Measurements from ENCODE around the gene ERCC2.

Gene ERCC2

GRCh38 chr19:45413497-45413896 lies 43.1 kb upstream of the ERCC2 start:
- TF ChIP-seq RAD21 (IDR thresholded peaks at IDR 0.05; ENCODE audit: low read depth) (no peak), TCF12 (IDR thresholded peaks at IDR 0.05; ENCODE audit: low read depth) (no peak), USF1 (IDR thresholded peaks at IDR 0.05) (no peak), MAX (IDR thresholded peaks at IDR 0.05) (no peak), NFIC (IDR thresholded peaks at IDR 0.05) (no peak), REST (IDR thresholded peaks at IDR 0.05; ENCODE audit: low read depth) (no peak), YY1 (IDR thresholded peaks at IDR 0.05; ENCODE audit: low read depth) (no peak), EGR1 (IDR thresholded peaks at IDR 0.05) (no peak), TEAD4 (IDR thresholded peaks at IDR 0.05) (no peak), ZBTB7A (IDR thresholded peaks at IDR 0.05; ENCODE audit: low read depth) (no peak)

GRCh38 chr19:45409557-45409920 lies 39.2 kb upstream of the ERCC2 start:
- TF ChIP-seq CREB1 (IDR thresholded peaks at IDR 0.05; ENCODE audit: low read depth) = no peak
- TF ChIP-seq REST (IDR thresholded peaks at IDR 0.05; ENCODE audit: low read depth) = no peak
- TF ChIP-seq TAF1 (IDR thresholded peaks at IDR 0.05; ENCODE audit: low read depth) = no peak
- TF ChIP-seq MAX (IDR thresholded peaks at IDR 0.05) = no peak
- TF ChIP-seq CEBPB (IDR thresholded peaks at IDR 0.05) = no peak
- no peak for TF ChIP-seq ZBTB7A (IDR thresholded peaks at IDR 0.05; ENCODE audit: low read depth)
- no peak for TF ChIP-seq USF1 (IDR thresholded peaks at IDR 0.05)
- no peak for TF ChIP-seq RAD21 (IDR thresholded peaks at IDR 0.05; ENCODE audit: low read depth)
- TF ChIP-seq FOXM1 (IDR thresholded peaks at IDR 0.05; ENCODE audit: borderline replicate concordance, low read depth) = no peak
- TF ChIP-seq TEAD4 (IDR thresholded peaks at IDR 0.05) = no peak
- TF ChIP-seq NFIC (IDR thresholded peaks at IDR 0.05) = no peak
- no peak for TF ChIP-seq YY1 (IDR thresholded peaks at IDR 0.05; ENCODE audit: low read depth)
- TF ChIP-seq TCF12 (IDR thresholded peaks at IDR 0.05; ENCODE audit: low read depth) = no peak
- TF ChIP-seq EGR1 (IDR thresholded peaks at IDR 0.05) = no peak
- no peak for TF ChIP-seq EP300 (IDR thresholded peaks at IDR 0.05; ENCODE audit: borderline replicate concordance)

- no peak for TF ChIP-seq NFIC (IDR thresholded peaks at IDR 0.05)
- TF ChIP-seq TCF12 (IDR thresholded peaks at IDR 0.05; ENCODE audit: low read depth) = no peak
Observed at GRCh38 chr19:45408830-45409556, 38.6 kb upstream of the ERCC2 start.

- no peak for TF ChIP-seq REST (IDR thresholded peaks at IDR 0.05; ENCODE audit: low read depth)
- no peak for TF ChIP-seq MAX (IDR thresholded peaks at IDR 0.05)
- TF ChIP-seq CREB1 (IDR thresholded peaks at IDR 0.05; ENCODE audit: low read depth) = no peak
- TF ChIP-seq CEBPB (IDR thresholded peaks at IDR 0.05) = no peak
- TF ChIP-seq ZBTB7A (IDR thresholded peaks at IDR 0.05; ENCODE audit: low read depth) = no peak
- TF ChIP-seq TEAD4 (IDR thresholded peaks at IDR 0.05) = no peak
Observed at GRCh38 chr19:45408121-45408520, 37.7 kb upstream of the ERCC2 start.

- TF ChIP-seq TAF1 (IDR thresholded peaks at IDR 0.05; ENCODE audit: low read depth) (no peak), ZBTB7A (IDR thresholded peaks at IDR 0.05; ENCODE audit: low read depth) (no peak), RAD21 (IDR thresholded peaks at IDR 0.05; ENCODE audit: low read depth) (no peak), NFIC (IDR thresholded peaks at IDR 0.05) (no peak), USF1 (IDR thresholded peaks at IDR 0.05) (no peak), YY1 (IDR thresholded peaks at IDR 0.05; ENCODE audit: low read depth) (no peak), CEBPB (IDR thresholded peaks at IDR 0.05) (no peak), FOXM1 (IDR thresholded peaks at IDR 0.05; ENCODE audit: borderline replicate concordance, low read depth) (no peak), TCF12 (IDR thresholded peaks at IDR 0.05; ENCODE audit: low read depth) (no peak)
Observed at GRCh38 chr19:45407091-45407375, 36.7 kb upstream of the ERCC2 start.
